Frontal cortex (tissue), 4 donors: Measurements from ENCODE around the gene BIK. TPM values are rescaled to one million over a fixed set of nuclear protein-coding genes. Genes with fewer than 3 reads are reported as not detected.
"Not testable (repeated sequence)": the region's sequence is repeated elsewhere in the genome, so short reads cannot be mapped to it uniquely, and the experiment has no call there.

Experiments used
- DNase-seq, 2 donors: peaks; one replicate each; pipeline ENCODE4 v3.0.0; 2012; ENCODE audit warnings: low spot score in 2 of 2
- FAIRE-seq: peaks from 2 replicates; lab custom pipeline; 2012; peaks lifted over from hg19 to GRCh38; lab: Jason Lieb, UNC
- total RNA-seq: library from RNA; depleted of rRNA; stranded (reverse); fragments of >200 nt; gene quantifications from one replicate; pipeline ENCODE4 v1.2.3, GENCODE V29; 2014
- donor health status: control.
- donor health status: control.
- donor health status: control.

The BIK gene
- total RNA-seq, 1 donor from 2014 or later, result not detected

- FAIRE-seq (no peak), DNase-seq (no peak)
Measured at GRCh38 chr22:43101306-43101705, 9.2 kb upstream of the BIK start.

GRCh38 chr22:43104056-43104625 is 6.4 kb upstream of the BIK start:
- not testable (repeated sequence) for DNase-seq, FAIRE-seq

- DNase-seq, FAIRE-seq: not testable (repeated sequence)
Measured at GRCh38 chr22:43104950-43105349, 5.6 kb upstream of the BIK start.

GRCh38 chr22:43106302-43106701 is 4.2 kb upstream of the BIK start:
- no peak for FAIRE-seq
- DNase-seq, result no peak

- no peak for FAIRE-seq
- no peak for DNase-seq
Measured at GRCh38 chr22:43109511-43109910, 1.0 kb upstream of the BIK start.

GRCh38 chr22:43109921-43110443 is 568 bp upstream of the BIK start:
- no peak for DNase-seq
- FAIRE-seq, result no peak

GRCh38 chr22:43110927-43111623 is 525 bp downstream of the BIK start:
- FAIRE-seq, result no peak
- DNase-seq, result no peak

- no peak for DNase-seq
- FAIRE-seq, result no peak
Measured at GRCh38 chr22:43113526-43114251, 3.1 kb downstream of the BIK start.

GRCh38 chr22:43114958-43115357 is 4.4 kb downstream of the BIK start:
- no peak for FAIRE-seq
- no peak for DNase-seq

- FAIRE-seq, result no peak
- DNase-seq, result no peak
Measured at GRCh38 chr22:43116932-43117331, 6.4 kb downstream of the BIK start.

GRCh38 chr22:43118024-43118849 is 7.7 kb downstream of the BIK start:
- FAIRE-seq (no peak), DNase-seq (no peak)

GRCh38 chr22:43118953-43119458 is 8.5 kb downstream of the BIK start:
- FAIRE-seq, result no peak

GRCh38 chr22:43126501-43127165 is 16.1 kb downstream of the BIK start:
- no peak for DNase-seq
- no peak for FAIRE-seq

More at GRCh38 chr22:43118953-43119458, 8.5 kb downstream of the BIK start:
- no peak for DNase-seq

GRCh38 chr22:43127166-43127908 is 16.8 kb downstream of the BIK start:
- FAIRE-seq (no peak), DNase-seq (no peak)

GRCh38 chr22:43128116-43128515 is 17.6 kb downstream of the BIK start:
- DNase-seq (no peak), FAIRE-seq (no peak)

GRCh38 chr22:43128928-43129424 is 18.4 kb downstream of the BIK start:
- DNase-seq (no peak), FAIRE-seq (no peak)

GRCh38 chr22:43129426-43130425 is 19.2 kb downstream of the BIK start:
- DNase-seq, result no peak
- no peak for FAIRE-seq
